ENCODE data around the gene HSBP1. TPM values are rescaled to one million over a fixed set of nuclear protein-coding genes. Genes with fewer than 3 reads are reported as not detected.

HSBP1 gene
- total RNA-seq, 1 donor from 2014 or later, result 128 TPM

DNA sequence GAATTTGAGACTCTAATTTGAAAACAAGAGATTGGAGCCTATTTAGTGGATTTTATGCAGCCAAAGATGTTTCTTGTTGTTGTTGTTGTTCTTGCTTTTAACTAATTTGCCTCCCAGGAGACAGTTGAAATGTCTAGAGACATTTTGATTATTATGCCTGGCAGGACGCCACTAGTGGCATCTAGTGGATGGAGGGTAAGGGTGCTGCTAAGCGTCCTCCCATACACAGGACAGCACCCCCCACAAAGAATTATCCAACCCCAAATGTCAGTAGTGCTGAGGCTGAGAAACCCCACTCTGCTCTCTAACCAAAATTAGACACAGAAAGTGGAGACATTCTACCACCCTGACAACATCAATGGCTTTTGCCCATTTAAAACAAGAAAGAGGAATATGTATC is 15.4 kb upstream of the HSBP1 start:
- H3K4me3 Mint-ChIP-seq, result no peak overlapping the region
- peaks cover 4% of the 10 kb centered on the region for H3K4me1 Mint-ChIP-seq
- no peak for DNase-seq
- no peaks in the 10 kb centered on the region for H3K9me3 Mint-ChIP-seq
- H3K27me3 Mint-ChIP-seq, result peaks cover 7% of the 10 kb centered on the region
- no peak overlapping the region for H3K27ac Mint-ChIP-seq
- no peaks in the 10 kb centered on the region for H3K36me3 Mint-ChIP-seq (ENCODE audit: low read depth)
- intact Hi-C loops (cut with micrococcal nuclease), result no loop called here

DNA sequence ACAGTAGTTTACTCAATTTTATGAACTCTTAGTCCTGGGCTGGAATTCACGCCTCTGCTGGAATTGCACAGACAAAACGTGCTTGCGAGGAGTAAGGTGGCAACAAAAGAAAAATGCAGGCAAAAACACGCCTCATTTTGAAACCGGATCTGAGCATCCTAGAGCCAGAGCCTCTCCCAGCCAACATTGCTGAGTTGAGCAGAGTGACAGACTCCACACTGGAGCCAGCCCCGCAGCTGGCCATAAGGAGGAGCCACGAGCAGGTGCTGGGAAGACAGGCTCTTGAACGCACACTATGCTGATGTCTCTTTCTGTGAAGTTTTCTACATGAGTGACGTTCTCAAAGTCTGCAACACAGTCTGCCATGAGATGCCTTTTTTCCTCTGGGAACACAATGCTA is 14.6 kb upstream of the HSBP1 start:
- DNase-seq, result no peak
- intact Hi-C loops (cut with micrococcal nuclease), result no loop called here
- Mint-ChIP-seq H3K27me3 (peaks cover 7% of the 10 kb centered on the region), H3K4me1 (peaks cover 4% of the 10 kb centered on the region), H3K9me3 (no peaks in the 10 kb centered on the region), H3K4me3 (no peak overlapping the region), H3K36me3 (ENCODE audit: low read depth) (no peaks in the 10 kb centered on the region), H3K27ac (no peak overlapping the region)

DNA sequence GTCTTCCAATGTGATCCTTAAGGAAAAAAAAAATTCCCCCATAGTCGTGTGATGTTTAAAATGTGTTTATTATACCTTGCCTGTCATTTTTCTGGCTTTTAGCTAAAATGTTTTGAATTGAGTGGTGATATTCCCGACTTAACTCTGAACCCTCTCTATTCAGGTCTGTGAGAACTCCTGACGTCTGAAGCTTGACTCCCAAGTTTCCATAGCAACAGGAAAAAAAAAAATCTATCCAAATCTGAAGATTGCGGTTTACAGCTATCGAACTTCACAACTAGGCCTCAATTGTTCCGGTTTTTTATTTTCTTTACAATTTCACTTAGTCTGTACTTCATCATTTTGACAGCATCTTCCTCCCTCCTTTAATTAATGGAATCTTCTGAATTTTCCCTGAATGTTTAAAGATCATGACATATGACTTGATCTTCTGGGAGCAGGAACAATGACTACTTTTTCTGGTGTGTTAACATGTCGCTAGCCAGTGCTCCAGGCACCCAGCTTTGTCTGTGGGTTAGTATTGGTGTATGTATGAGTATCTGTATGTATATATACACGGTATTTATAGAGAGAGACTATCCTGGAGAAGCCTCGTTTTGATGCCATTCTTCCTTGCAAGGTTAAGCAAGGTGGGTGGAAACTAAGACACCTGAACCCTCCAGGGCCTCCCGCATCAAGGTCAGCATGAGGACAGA is 12.8 kb upstream of the HSBP1 start:
- H3K4me3 Mint-ChIP-seq, result no peak overlapping the region

DNA sequence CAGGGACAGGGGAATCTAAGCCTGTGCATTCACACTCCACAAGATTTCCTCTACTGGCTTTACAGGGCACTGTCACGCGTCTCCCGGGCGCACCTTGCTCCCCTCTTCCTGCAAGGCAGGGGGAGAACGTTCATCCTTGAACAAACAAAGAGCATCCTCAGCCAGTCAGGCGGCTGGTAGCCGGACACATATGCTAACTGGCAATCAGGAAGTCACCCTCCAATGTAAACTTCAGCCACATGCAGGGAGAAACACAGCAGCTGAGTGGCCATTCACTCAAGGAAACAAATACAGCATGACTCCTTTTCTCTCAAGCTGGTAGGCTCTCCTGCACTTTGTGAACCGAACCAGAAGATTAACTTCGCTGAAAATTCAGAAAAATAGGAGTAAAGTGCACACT is 10.8 kb upstream of the HSBP1 start:
- intact Hi-C loops (cut with micrococcal nuclease), result no loop called here
- Mint-ChIP-seq H3K4me1 (peaks cover 4% of the 10 kb centered on the region), H3K4me3 (no peak overlapping the region), H3K27me3 (peaks cover 19% of the 10 kb centered on the region), H3K36me3 (ENCODE audit: low read depth) (no peaks in the 10 kb centered on the region), H3K27ac (no peak overlapping the region), H3K9me3 (no peaks in the 10 kb centered on the region)
- no peak for DNase-seq

More for the DNA sequence above, 12.8 kb upstream of the HSBP1 start:
- intact Hi-C loops (cut with micrococcal nuclease), result no loop called here
- Mint-ChIP-seq H3K36me3 (ENCODE audit: low read depth) (no peaks in the 10 kb centered on the region), H3K4me1 (peaks cover 4% of the 10 kb centered on the region), H3K27ac (no peak overlapping the region), H3K9me3 (no peaks in the 10 kb centered on the region), H3K27me3 (peaks cover 13% of the 10 kb centered on the region)
- DNase-seq, result no peak

DNA sequence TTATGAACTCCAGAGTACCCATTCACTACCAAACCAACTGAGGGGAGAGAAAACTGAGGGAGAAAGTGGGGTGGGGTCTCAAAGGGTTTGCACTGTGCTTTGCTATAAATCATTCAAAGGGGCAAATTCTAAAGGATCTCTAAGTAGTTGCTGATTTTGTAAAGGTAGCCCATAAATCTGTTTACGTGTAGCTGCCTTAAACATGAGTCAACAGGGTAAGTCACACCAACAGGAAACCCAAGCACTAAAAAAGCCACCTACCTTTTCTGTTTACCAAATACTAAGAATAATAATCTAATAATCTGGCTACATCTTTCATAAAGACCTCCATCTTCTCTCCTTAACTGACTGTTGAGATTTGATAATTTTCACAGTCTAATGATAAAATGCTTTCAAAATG is 8.4 kb upstream of the HSBP1 start:
- no peak for DNase-seq
- Mint-ChIP-seq H3K4me1 (no peaks in the 10 kb centered on the region), H3K27me3 (peaks cover 29% of the 10 kb centered on the region), H3K36me3 (ENCODE audit: low read depth) (no peaks in the 10 kb centered on the region), H3K9me3 (no peaks in the 10 kb centered on the region), H3K4me3 (no peak overlapping the region), H3K27ac (no peak overlapping the region)
- intact Hi-C loops (cut with micrococcal nuclease), result no loop called here

DNA sequence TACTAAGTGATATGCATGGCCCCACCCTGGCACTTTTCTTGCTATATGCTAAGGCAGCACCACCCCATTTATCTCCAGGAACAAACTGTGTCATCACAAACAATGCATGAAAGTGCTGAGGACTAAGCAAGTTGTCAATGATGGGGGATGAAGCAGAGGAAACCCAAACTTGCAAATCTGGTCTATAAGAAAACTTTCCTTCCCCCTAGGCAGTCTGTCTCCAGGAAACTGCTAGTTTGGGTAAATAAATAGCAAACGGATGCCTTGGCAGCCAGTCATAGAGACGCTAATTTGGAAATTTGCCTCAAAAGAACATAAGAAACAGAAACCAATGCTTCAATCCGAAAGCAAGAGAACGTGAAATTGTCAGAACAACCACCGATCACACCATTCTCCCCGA is 5.6 kb upstream of the HSBP1 start:
- no peak overlapping the region for H3K4me3 Mint-ChIP-seq
- intact Hi-C loops (cut with micrococcal nuclease), result no loop called here
- peaks cover 22% of the 10 kb centered on the region for H3K27me3 Mint-ChIP-seq

DNA sequence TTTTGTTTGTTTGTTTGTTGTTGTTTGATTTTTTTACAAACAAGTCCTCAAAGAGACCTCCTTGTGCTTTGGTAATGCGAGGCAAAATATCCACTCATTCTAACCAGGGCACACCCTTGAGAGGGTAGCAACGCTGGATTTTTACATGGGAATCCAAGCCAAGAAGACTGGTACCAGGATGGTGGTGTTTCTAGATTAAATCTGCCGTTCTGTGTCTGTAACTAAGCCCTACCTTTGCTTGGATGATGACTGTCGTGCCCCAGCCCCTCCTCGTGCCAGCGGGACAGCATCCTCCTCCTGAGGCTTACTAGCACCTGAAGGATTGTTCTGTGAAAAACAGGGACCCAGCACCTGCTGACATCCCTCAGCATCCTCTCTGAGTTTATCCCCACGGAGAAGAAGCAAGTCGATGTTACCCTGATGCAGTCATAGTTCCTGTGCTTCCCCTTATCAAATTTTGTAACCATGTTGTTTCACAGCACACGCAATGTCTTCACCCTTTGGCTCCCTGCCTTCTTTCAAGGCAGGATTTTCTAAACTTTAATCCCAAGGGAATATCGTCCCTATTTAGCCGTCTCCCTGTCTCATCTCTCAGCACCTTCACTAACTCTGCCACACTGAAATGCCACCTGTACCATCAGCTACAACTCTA is 5.1 kb upstream of the HSBP1 start:
- DNase-seq, result no peak
- Mint-ChIP-seq H3K4me3 (no peak overlapping the region), H3K4me1 (peaks cover 10% of the 10 kb centered on the region), H3K27ac (no peak overlapping the region), H3K36me3 (ENCODE audit: low read depth) (no peaks in the 10 kb centered on the region), H3K9me3 (peaks cover 4% of the 10 kb centered on the region), H3K27me3 (peaks cover 22% of the 10 kb centered on the region)
- intact Hi-C loops (cut with micrococcal nuclease), result no loop called here

More for the DNA sequence above, 5.6 kb upstream of the HSBP1 start:
- Mint-ChIP-seq H3K36me3 (ENCODE audit: low read depth) (no peaks in the 10 kb centered on the region), H3K4me1 (peaks cover 9% of the 10 kb centered on the region), H3K9me3 (peaks cover 2% of the 10 kb centered on the region), H3K27ac (no peak overlapping the region)
- no peak for DNase-seq

DNA sequence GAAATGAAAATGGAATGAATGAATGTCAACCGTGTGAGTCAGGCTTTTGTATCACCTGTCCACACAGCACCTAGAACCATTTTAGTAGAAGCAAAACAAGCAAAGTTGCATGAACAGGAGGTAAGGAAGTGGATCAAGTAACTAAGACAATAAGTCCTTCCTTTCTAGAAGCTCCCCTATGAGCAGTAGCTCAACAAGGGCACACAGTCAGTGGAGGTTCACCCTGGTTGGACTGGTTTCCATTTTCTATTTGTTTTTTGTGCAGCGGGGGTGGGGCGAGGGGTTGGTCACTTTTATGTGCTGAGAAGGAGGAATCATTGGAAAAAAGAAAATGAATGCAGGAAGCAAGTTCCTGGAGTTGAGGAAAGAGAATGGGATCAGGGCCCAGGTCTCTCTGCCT is 4.0 kb upstream of the HSBP1 start:
- no peak overlapping the region for H3K27ac Mint-ChIP-seq
- intact Hi-C loops (cut with micrococcal nuclease), result no loop called here

DNA sequence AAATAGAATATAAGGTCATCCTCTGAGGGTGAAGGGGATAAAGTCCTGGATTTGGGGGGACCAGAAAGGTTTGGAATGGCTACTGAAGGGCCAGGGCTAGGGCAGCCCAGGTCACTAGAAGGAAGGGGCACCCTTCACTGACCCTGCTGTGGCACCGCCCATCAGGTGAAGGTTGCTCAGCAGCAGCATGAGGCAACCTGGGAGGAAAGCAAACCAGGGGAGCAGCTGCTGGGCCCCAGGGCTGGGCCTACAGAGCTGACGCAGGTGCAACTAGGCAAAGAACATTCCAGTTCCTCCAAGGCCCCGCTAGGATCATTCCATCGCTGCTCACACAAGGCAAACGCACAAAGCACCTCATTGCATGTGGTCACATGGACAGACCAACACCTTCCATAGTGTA is 3.4 kb upstream of the HSBP1 start:
- H3K4me1 Mint-ChIP-seq, result peaks cover 19% of the 10 kb centered on the region
- H3K36me3 Mint-ChIP-seq (ENCODE audit: low read depth), result peaks cover 10% of the 10 kb centered on the region
- peaks cover 18% of the 10 kb centered on the region for H3K27me3 Mint-ChIP-seq
- H3K9me3 Mint-ChIP-seq, result peaks cover 4% of the 10 kb centered on the region
- DNase-seq, result no peak
- no peak overlapping the region for H3K4me3 Mint-ChIP-seq
- no peak overlapping the region for H3K27ac Mint-ChIP-seq
- intact Hi-C loops (cut with micrococcal nuclease), result no loop called here

More for the DNA sequence above, 4.0 kb upstream of the HSBP1 start:
- Mint-ChIP-seq H3K36me3 (ENCODE audit: low read depth) (peaks cover 5% of the 10 kb centered on the region), H3K4me1 (peaks cover 14% of the 10 kb centered on the region), H3K4me3 (no peak overlapping the region), H3K27me3 (peaks cover 18% of the 10 kb centered on the region), H3K9me3 (peaks cover 4% of the 10 kb centered on the region)
- DNase-seq, result no peak

DNA sequence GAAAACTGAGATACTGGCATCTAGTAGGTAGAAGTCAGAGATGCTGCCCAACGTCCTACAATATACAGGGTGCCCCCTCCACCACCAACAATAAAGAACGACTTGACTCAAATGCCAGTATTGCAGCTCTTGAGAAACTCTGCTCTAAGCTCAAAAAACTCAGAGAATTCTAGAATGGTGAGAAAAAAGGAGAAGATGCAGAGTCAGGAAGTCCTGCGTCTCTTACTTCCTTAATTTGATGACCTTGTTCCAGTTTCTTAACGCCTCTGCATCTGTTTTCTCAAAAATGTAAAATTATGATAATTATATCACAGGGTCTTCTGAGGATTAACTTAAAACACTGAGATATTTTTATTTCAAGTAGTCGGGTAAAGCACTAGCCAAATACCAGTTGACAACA is 1.7 kb upstream of the HSBP1 start:
- intact Hi-C loops (cut with micrococcal nuclease), result no loop called here
- Mint-ChIP-seq H3K27me3 (peaks cover 14% of the 10 kb centered on the region), H3K27ac (no peak overlapping the region), H3K9me3 (peaks cover 4% of the 10 kb centered on the region), H3K4me1 (peaks cover 25% of the 10 kb centered on the region), H3K4me3 (no peak overlapping the region), H3K36me3 (ENCODE audit: low read depth) (peaks cover 17% of the 10 kb centered on the region)
- no peak for DNase-seq

DNA sequence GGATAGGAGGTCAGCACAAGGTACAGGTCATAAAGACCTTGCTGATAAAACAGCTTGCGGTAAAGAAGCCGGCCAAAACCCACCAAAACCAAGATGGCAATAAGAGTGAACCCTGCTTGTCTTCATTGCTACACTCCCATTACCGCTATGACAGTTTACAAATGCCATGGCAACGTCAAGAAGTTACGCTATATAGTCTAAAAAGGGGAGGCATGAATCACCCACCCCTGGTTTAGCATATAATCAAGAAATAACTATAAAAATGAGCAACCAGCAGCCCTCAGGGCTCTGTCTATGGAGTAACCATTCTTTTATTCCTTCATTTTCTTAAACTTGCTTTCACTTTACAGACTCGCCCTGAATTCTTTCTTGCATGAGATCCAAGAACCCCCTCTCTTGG is 1.0 kb upstream of the HSBP1 start:
- intact Hi-C loops (cut with micrococcal nuclease), result loop anchor here (1.0 kb wide), 1 partner anchor 93 kb away; the partner anchor contains the start of gene MLYCD
- Mint-ChIP-seq H3K4me3 (no peak overlapping the region), H3K4me1 (peaks cover 26% of the 10 kb centered on the region), H3K27ac (no peak overlapping the region), H3K36me3 (ENCODE audit: low read depth) (peaks cover 21% of the 10 kb centered on the region), H3K27me3 (peaks cover 10% of the 10 kb centered on the region), H3K9me3 (peaks cover 4% of the 10 kb centered on the region)
- no peak for DNase-seq

DNA sequence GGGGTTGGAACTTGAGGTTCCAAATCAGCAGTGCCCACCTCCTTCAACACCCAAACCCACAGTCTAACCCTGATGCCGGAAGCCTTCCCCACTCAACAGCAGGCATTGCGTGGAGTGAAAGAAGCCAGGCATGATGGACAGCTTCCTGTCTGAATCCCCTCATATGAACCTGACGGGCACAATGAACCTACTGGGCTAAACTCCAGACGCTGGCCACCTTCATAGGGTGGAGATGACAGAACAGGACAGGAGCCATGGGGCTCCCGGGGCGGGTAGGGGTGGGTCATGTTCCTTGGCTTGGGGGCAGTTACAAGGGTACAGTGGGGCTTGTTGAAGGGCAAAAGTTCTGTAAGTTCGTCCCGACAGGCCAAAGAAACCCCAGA is 460 bp upstream of the HSBP1 start:
- Mint-ChIP-seq H3K4me1 (peaks cover 26% of the 10 kb centered on the region), H3K27ac (peak overlapping the region; percentile 88), H3K9me3 (peaks cover 4% of the 10 kb centered on the region), H3K4me3 (peak overlapping the region; percentile 90), H3K27me3 (peaks cover 10% of the 10 kb centered on the region), H3K36me3 (ENCODE audit: low read depth) (peaks cover 21% of the 10 kb centered on the region)
- intact Hi-C loops (cut with micrococcal nuclease), result loop anchor here (1.0 kb wide), 1 partner anchor 92 kb away; the partner anchor contains the start of gene MLYCD
- no peak for DNase-seq

DNA sequence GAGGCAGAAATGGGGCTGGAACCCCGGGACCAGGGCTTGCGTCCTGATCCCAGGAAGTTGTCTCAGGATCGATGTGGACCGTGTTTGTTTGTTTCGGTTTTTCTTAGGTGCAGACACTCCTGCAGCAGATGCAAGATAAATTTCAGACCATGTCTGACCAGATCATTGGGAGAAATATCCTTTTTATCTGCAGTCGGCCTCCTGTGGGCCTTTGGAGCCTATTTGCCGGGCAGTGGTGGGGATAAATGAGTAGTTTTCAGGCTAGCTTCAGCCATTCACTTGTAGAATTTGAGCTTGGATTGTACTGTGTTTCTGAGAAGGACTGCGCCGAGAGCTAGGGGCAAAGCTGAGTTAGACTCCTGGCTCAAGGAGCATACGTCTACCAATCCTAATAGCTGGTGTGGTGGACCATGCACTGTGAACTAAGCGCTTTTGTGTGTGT is 816 bp downstream of the HSBP1 start:
- H3K27ac Mint-ChIP-seq, result peak overlapping the region; percentile 94
- peaks cover 4% of the 10 kb centered on the region for H3K9me3 Mint-ChIP-seq
- no peak for DNase-seq
- peaks cover 25% of the 10 kb centered on the region for H3K36me3 Mint-ChIP-seq (ENCODE audit: low read depth)
- peaks cover 5% of the 10 kb centered on the region for H3K27me3 Mint-ChIP-seq
- H3K4me3 Mint-ChIP-seq, result peak overlapping the region; percentile 90
- intact Hi-C loops (cut with micrococcal nuclease), result no loop called here
- H3K4me1 Mint-ChIP-seq, result peaks cover 28% of the 10 kb centered on the region

DNA sequence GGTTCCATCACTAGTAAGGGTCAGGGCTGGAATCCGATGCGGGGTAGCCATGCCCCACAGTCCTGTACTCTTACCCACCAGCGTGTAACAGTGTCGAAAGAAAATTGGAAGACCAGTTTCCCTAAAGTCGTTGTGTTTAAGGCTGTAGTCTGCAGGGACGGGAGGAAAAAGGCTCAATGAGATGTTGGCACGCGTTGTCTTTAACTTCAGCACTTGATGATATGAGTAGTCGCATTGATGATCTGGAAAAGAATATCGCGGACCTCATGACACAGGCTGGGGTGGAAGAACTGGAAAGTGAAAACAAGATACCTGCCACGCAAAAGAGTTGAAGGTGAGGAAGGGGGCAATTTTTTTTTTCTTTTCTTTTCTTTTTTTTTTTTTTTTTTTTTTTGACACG is 1.3 kb downstream of the HSBP1 start:
- Mint-ChIP-seq H3K27ac (peak overlapping the region; percentile 94), H3K4me1 (peaks cover 28% of the 10 kb centered on the region), H3K27me3 (peaks cover 2% of the 10 kb centered on the region), H3K9me3 (peaks cover 4% of the 10 kb centered on the region), H3K36me3 (ENCODE audit: low read depth) (peaks cover 25% of the 10 kb centered on the region), H3K4me3 (peak overlapping the region; percentile 90)
- intact Hi-C loops (cut with micrococcal nuclease), result no loop called here
- no peak for DNase-seq
